GM12891 (cell line): ENCODE measurements around the gene EPB41L4A.

Experiments
- PAX5 ChIP-seq: IDR thresholded peaks from 2 replicates; pipeline ENCODE4 v1.6.1; 2011; ENCODE audit warnings: low read length, moderate library complexity, mild to moderate bottlenecking; ENCODE audit not compliant: insufficient read depth, severe bottlenecking
- POLR2A ChIP-seq: IDR thresholded peaks from 2 replicates; pipeline ENCODE4 v1.6.1; 2011; ENCODE audit warnings: low read depth, low read length, control low read depth
- POLR2AphosphoS5 ChIP-seq: IDR thresholded peaks from 2 replicates; pipeline ENCODE4 v1.6.1; 2011; ENCODE audit warnings: low read depth, low read length, control low read depth
- POU2F2 ChIP-seq: IDR thresholded peaks from 2 replicates; pipeline ENCODE4 v1.6.1; 2011; ENCODE audit warnings: low read depth, mild to moderate bottlenecking, control low read depth, low read length, moderate library complexity
- SPI1 ChIP-seq: IDR thresholded peaks from 2 replicates; pipeline ENCODE4 v1.6.1; 2011; ENCODE audit warnings: low read depth, low read length, control low read depth
- TAF1 ChIP-seq: IDR thresholded peaks from 2 replicates; pipeline ENCODE4 v1.6.1; 2011; ENCODE audit warnings: low read depth, low read length, control low read depth

GRCh38 chr5:112195924-112196323 lies 223.2 kb downstream of the EPB41L4A start:
- TF ChIP-seq POU2F2, result no peak
- TF ChIP-seq TAF1, result no peak
- no peak for TF ChIP-seq POLR2A
- TF ChIP-seq POLR2AphosphoS5, result no peak
- TF ChIP-seq PAX5, result no peak
- TF ChIP-seq SPI1, result no peak
